HAP-1 (cell line): ENCODE measurements around the gene STIL.

Experiments used
- DNase-seq, 2 experiments: peaks; one replicate each; pipeline ENCODE4 v3.0.0-alpha.2; 2016 to 2020; ENCODE audit warnings: low spot score in 2 of 2
- H3K27me3 ChIP-seq: fragments of 250-450 bp; sonication (Bioruptor Pico); 2 replicates; pipeline ENCODE4 v1.5.1; 2020; ENCODE audit warnings: low read depth, mild to moderate bottlenecking, moderate library complexity
- H3K36me3 ChIP-seq: fragments of 250-450 bp; sonication (Bioruptor Pico); replicated peaks from 2 replicates; pipeline ENCODE4 v1.5.1; 2020; ENCODE audit warnings: mild to moderate bottlenecking
- H3K4me1 ChIP-seq: fragments of 250-450 bp; sonication (Bioruptor Pico); 2 replicates; pipeline ENCODE4 v1.5.1; 2020; ENCODE audit warnings: mild to moderate bottlenecking
- H3K4me3 ChIP-seq: fragments of 250-450 bp; sonication (Bioruptor Pico); 2 replicates; pipeline ENCODE4 v1.5.1; 2020; ENCODE audit warnings: mild to moderate bottlenecking, moderate library complexity
- H3K9me3 ChIP-seq: fragments of 250-450 bp; sonication (Bioruptor Pico); 2 replicates; pipeline ENCODE4 v1.5.1; 2020; ENCODE audit warnings: mild to moderate bottlenecking, moderate library complexity
- in situ Hi-C: fragments of 300-500 bp; cut with MboI; formaldehyde crosslinking; loops from 3 replicates; pipeline ENCODE4 v1.14.3; 2020; ENCODE audit warnings: low sequenced_read_pairs, inconsistent platforms, mixed read lengths

Gene STIL

DNA sequence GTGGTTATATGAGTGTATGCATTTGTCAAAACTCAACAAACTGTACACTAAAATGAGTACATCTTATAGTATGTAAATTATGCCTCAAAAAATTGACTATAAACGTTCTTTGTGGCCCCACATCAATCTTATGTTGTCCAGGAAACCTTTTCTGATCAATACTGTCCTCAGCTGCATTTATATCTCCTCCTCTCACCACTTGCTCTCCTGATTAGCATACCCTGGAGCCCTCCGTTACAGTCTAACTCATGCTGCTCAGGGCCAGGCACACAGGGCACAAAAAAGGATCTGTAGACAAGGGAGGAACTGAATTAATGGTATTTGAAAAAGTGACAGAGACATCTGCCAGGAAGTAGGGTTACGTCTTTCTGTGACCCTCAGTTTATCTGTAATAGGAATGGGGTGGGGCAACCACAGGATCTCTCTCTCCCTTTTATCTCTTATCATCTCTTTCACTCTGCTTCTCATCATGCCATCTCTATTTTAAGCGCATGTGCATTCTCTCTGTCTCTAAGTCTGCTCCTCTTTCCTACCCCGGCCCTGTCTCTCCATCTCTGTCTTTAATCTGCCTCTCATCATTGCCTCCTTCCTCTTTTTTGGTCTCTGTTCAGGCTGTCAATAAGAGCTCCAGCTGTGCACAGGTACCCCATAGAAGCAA, 74.9 kb downstream of the STIL start:
- H3K36me3 ChIP-seq = no peaks in the 10 kb centered on the region
- no peak for DNase-seq
- no peaks in the 10 kb centered on the region for H3K4me1 ChIP-seq

DNA sequence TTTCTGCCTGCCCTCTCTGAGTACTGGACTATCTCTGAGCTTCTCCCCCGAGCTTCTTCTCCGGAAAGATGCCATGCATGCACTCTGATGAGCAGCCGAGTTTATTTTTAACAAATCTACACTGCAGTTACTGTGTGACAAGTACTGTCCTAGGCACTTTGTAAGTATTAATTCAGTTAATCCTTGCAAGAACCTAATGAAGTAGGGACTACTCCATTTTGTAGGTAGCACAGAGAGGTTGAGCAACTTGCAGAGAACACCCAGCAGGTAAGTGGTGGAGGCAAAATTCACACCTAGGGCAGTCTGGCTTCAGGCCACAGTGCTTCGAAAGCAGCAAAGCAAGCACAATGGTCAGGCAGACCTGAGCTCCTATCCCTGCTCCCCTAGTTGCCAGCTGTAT, 78.1 kb downstream of the STIL start:
- in situ Hi-C loops = no loop called here
- H3K4me3 ChIP-seq = no peak overlapping the region
- peaks cover 13% of the 10 kb centered on the region for H3K27me3 ChIP-seq

More for the DNA sequence above, 74.9 kb downstream of the STIL start:
- in situ Hi-C loops = no loop called here
- no peak overlapping the region for H3K4me3 ChIP-seq
- H3K27me3 ChIP-seq = 0 out of 2 replicates have a peak, but pooled peaks cover 3% of the 10 kb centered on the region
- no peaks in the 10 kb centered on the region for H3K9me3 ChIP-seq

GRCh38 chr1:47235241-47235681, 78.7 kb downstream of the STIL start:
- Histone ChIP-seq H3K36me3 (no peaks in the 10 kb centered on the region), H3K9me3 (no peaks in the 10 kb centered on the region), H3K27me3 (peaks cover 19% of the 10 kb centered on the region), H3K4me3 (no peak overlapping the region), H3K4me1 (peaks cover 7% of the 10 kb centered on the region)
- in situ Hi-C loops = no loop called here
- DNase-seq = no peak

More for the DNA sequence above, 78.1 kb downstream of the STIL start:
- no peak for DNase-seq
- peaks cover 5% of the 10 kb centered on the region for H3K4me1 ChIP-seq
- no peaks in the 10 kb centered on the region for H3K9me3 ChIP-seq
- H3K36me3 ChIP-seq = no peaks in the 10 kb centered on the region

DNA sequence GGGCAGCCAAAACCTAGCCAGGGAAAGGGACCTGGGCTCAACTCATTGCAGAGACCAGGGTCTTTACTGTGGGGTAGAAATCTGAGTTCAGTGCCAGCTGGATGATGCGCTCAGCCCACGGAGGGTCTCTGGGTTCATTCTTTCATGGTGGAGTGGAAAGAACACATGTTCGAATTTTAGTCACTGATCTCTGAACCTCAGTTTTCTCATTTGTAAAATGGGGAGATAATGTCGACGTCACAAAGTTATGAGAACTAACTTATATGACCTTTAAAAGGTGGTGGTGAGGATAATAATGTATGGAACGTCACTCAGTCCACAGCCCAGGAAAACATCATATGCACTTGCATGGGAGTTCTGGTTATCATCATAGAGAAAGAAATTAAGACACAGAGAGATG, 80.8 kb downstream of the STIL start:
- peaks cover 19% of the 10 kb centered on the region for H3K27me3 ChIP-seq
- no peak for DNase-seq
- H3K4me1 ChIP-seq = peaks cover 11% of the 10 kb centered on the region
- in situ Hi-C loops = no loop called here
- H3K36me3 ChIP-seq = no peaks in the 10 kb centered on the region
- H3K4me3 ChIP-seq = no peak overlapping the region
- no peaks in the 10 kb centered on the region for H3K9me3 ChIP-seq

GRCh38 chr1:47232187-47232874, 81.6 kb downstream of the STIL start, which contains the start of gene TAL1:
Gene TAL1 (minus strand): TSS chr1:47232225. CDS start chr1:47225888, 6,337 bp downstream.
- Histone ChIP-seq H3K4me3 (peak within 1 kb of the TSS; percentile 37), H3K27me3 (peaks cover 19% of the 10 kb centered on the region), H3K36me3 (no peaks in the 10 kb centered on the region), H3K4me1 (peaks cover 11% of the 10 kb centered on the region), H3K9me3 (no peaks in the 10 kb centered on the region)
- DNase-seq = peak in 1 of 2 experiments; percentile 20
- in situ Hi-C loops = no loop called here

DNA sequence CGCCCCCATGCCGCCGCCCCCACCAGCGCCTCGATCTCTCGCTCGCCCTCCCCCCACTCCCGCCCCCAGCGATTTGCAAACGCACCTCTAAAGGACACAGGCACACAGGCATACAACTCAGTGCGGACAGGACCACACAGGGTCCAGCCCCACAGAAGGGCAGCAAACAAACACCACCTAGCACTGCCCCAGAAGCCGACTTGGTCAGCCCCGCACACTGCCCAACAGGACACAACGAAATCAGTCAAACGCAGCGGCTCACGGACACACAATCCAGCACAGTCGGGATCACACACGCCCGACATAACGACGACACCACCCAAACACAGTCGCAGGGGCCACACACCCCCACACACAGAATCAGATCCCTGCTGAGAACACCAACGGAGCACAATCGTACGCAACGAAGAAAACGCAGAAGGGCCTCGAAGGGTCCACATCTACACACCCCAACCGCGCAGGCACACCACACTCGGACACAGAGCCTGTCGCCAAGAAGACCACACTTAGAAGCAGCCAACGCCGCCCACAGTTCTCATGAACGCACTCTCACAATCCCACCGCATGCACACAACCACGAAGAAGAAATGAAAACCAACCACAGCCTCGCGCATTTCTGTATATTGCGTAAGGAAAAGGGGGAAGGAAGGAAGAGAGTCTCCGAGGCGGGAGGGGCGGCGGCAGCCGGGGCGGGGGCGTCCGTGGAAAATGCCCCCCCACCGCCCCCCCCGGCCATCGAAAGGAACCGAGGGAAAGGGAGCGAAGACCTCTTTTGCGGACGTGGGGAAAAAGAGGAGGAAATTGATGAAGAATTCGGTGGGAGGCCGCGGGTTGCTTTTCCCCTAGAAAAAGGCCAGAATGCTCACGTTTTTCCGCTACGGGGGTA, 82.4 kb downstream of the STIL start:
- in situ Hi-C loops = no loop called here
- Histone ChIP-seq H3K4me3 (peak overlapping the region; percentile 37), H3K36me3 (no peaks in the 10 kb centered on the region), H3K4me1 (peaks cover 19% of the 10 kb centered on the region), H3K27me3 (peaks cover 19% of the 10 kb centered on the region), H3K9me3 (no peaks in the 10 kb centered on the region)
- DNase-seq = peak; percentile 25 to 43

- Histone ChIP-seq H3K9me3 (no peaks in the 10 kb centered on the region), H3K4me1 (peaks cover 24% of the 10 kb centered on the region), H3K36me3 (no peaks in the 10 kb centered on the region), H3K4me3 (peak overlapping the region; percentile 37), H3K27me3 (peaks cover 19% of the 10 kb centered on the region)
- DNase-seq = peak; percentile 18 to 59
- in situ Hi-C loops = no loop called here
Measured at GRCh38 chr1:47230692-47231300, 83.2 kb downstream of the STIL start.

GRCh38 chr1:47229886-47230691, 83.9 kb downstream of the STIL start:
- H3K36me3 ChIP-seq = no peaks in the 10 kb centered on the region
- H3K9me3 ChIP-seq = no peaks in the 10 kb centered on the region
- peaks cover 25% of the 10 kb centered on the region for H3K4me1 ChIP-seq
- no peak for DNase-seq
- peaks cover 19% of the 10 kb centered on the region for H3K27me3 ChIP-seq
- peak overlapping the region; percentile 37 for H3K4me3 ChIP-seq
- in situ Hi-C loops = no loop called here

DNA sequence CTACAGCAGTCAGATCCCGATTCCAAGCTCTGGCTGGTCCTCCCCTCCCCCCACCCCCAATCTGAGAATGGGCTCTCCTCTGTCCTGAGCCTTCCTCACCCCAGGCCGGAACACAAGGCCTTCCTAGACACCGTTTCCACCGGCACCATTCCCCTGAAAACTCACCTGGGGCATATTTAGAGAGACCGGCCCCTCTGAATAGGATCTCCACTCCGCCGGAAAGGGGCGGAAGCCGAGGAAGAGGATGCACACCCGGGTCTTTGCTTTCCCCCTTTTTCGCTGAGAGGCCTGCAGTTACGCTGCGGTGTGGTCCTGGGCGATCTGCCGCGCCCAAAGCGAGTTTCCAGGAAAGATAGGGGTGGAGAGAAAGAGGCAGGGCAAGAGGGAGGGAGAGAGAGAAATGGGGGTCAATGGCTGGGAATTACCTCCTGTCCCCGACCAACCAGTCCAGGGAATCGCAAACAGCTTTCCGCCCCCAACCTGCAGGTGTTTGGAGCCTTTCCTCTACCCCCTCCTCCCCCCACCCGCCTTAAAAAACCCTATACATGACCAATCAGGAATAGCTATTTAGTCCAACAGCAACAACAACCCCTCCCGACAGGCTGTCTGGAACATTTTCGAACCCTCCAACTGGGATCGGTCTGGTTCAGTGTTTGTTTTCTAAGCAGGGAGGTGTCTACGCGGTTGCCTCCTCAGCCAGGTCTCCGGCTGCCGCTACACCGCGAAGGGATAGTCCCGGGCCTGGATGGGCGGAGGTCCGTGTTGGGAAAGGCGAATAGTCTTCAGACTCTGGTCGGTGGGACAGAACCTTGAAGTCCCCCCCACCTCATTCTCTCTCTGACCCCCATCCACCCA, 84.7 kb downstream of the STIL start:
- H3K27me3 ChIP-seq = peaks cover 22% of the 10 kb centered on the region

GRCh38 chr1:47228644-47229030, 85.3 kb downstream of the STIL start:
- H3K4me1 ChIP-seq = peaks cover 29% of the 10 kb centered on the region

More for the DNA sequence above, 84.7 kb downstream of the STIL start:
- Histone ChIP-seq H3K36me3 (no peaks in the 10 kb centered on the region), H3K9me3 (no peaks in the 10 kb centered on the region), H3K4me3 (peak overlapping the region; percentile 37), H3K4me1 (peaks cover 29% of the 10 kb centered on the region)
- in situ Hi-C loops = no loop called here
- DNase-seq = peak; percentile 38 to 54

DNA sequence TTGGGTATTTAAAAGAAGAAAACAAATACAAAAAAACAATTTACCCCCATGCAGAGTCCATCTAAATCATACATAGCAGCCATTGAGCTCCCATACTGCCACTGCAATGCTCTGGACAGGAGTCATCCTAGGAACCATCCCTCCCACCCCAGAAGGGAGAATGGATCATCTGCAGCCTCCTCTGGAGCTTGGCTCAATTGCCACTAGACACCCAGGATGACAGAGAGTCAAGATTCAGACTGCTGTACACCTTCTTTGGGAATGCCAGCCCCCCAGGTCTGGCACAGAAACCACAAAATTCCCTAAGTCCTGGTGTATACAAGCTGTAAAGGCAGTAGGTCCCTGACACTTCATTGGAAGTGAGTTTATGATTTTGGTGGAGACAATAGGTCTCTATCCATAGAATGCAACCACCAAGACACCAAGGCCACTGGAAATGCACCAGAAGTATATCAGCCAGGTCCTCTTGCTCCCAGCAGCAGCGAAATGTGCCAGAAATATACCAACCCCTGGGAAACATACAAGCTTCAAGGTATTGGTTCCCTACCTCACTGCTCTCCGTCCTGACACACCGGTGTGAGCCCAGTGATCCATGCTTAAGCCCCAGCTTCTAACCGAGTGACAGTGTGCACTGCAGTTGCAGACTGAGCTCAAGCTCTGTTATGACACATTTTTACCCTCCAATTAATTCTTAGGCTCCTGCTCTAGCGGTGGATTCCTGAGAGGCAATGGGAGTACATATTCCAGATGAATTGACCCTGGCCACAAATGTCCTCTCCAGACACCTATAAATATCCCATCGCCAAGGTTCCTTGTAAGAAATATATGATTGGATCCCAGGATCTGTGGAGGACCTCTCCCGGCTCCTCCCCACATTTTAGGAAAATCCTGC, 86.4 kb downstream of the STIL start:
- Histone ChIP-seq H3K36me3 (no peaks in the 10 kb centered on the region), H3K4me3 (peak overlapping the region; percentile 37), H3K9me3 (no peaks in the 10 kb centered on the region), H3K27me3 (peaks cover 22% of the 10 kb centered on the region), H3K4me1 (peaks cover 29% of the 10 kb centered on the region)
- peak; percentile 21 to 37 for DNase-seq
- in situ Hi-C loops = no loop called here

More at GRCh38 chr1:47228644-47229030, 85.3 kb downstream of the STIL start:
- peak overlapping the region; percentile 37 for H3K4me3 ChIP-seq
- no peaks in the 10 kb centered on the region for H3K36me3 ChIP-seq
- H3K27me3 ChIP-seq = peaks cover 22% of the 10 kb centered on the region
- H3K9me3 ChIP-seq = no peaks in the 10 kb centered on the region
- in situ Hi-C loops = no loop called here
- DNase-seq = peak; percentile 17 to 22
